Neural progenitor cell (in vitro differentiated cells): ENCODE measurements around the gene NTRK3. TPM values are rescaled to one million over a fixed set of nuclear protein-coding genes. Genes with fewer than 3 reads are reported as not detected.

Experiments used
- DNase-seq: peaks from one replicate; pipeline ENCODE4 v3.0.0-alpha.2; 2016; ENCODE audit warnings: low spot score
- H2AFZ ChIP-seq: fragments of 200-600 bp; sonication (generic); replicated peaks from 2 replicates; pipeline ENCODE4 v1.6.1; 2016; ENCODE audit warnings: antibody characterized with exemption
- H3F3A ChIP-seq: fragments of 200-600 bp; sonication (generic); 2 replicates; pipeline ENCODE4 v1.6.1; 2016; ENCODE audit warnings: antibody characterized with exemption, low read depth
- H3K27ac ChIP-seq: fragments of 200-600 bp; sonication (generic); 2 replicates; pipeline ENCODE4 v1.5.1; 2016; ENCODE audit warnings: mild to moderate bottlenecking
- H3K27me3 ChIP-seq: fragments of 200-600 bp; sonication (generic); 2 replicates; pipeline ENCODE4 v1.6.1; 2016; ENCODE audit warnings: mild to moderate bottlenecking, moderate library complexity
- H3K36me3 ChIP-seq: fragments of 200-600 bp; sonication (generic); 2 replicates; pipeline ENCODE4 v1.5.1; 2016
- H3K4me1 ChIP-seq: fragments of 200-600 bp; sonication (generic); 2 replicates; pipeline ENCODE4 v1.6.1; 2016; ENCODE audit warnings: mixed run types
- H3K4me2 ChIP-seq: fragments of 200-600 bp; sonication (generic); 2 replicates; pipeline ENCODE4 v1.6.1; 2016
- H3K4me3 ChIP-seq: fragments of 200-600 bp; sonication (generic); 2 replicates; pipeline ENCODE4 v1.5.1; 2016
- H3K79me2 ChIP-seq: fragments of 200-600 bp; sonication (generic); 2 replicates; pipeline ENCODE4 v1.6.1; 2016; ENCODE audit warnings: low read depth
- H3K9ac ChIP-seq: fragments of 200-600 bp; sonication (generic); 2 replicates; pipeline ENCODE4 v1.6.1; 2016
- H3K9me3 ChIP-seq: fragments of 200-600 bp; sonication (generic); 2 replicates; pipeline ENCODE4 v1.5.1; 2016; ENCODE audit warnings: low read depth
- H4K20me1 ChIP-seq: fragments of 200-600 bp; sonication (generic); 2 replicates; pipeline ENCODE4 v1.6.1; 2016; ENCODE audit warnings: low read depth
- H3K27ac Mint-ChIP-seq: 3 replicates; pipeline ENCODE4 v1.8.0; 2021; ENCODE audit warnings: mixed read lengths
- H3K27me3 Mint-ChIP-seq: 2 replicates; pipeline ENCODE4 v1.8.0; 2022; ENCODE audit warnings: low read depth, mild to moderate bottlenecking, inconsistent platforms, moderate library complexity, mixed read lengths; ENCODE audit not compliant: insufficient read depth
- H3K36me3 Mint-ChIP-seq: 3 replicates; pipeline ENCODE4 v1.8.0; 2021; ENCODE audit warnings: mixed read lengths
- H3K4me1 Mint-ChIP-seq: 3 replicates; pipeline ENCODE4 v1.8.0; 2021; ENCODE audit warnings: mixed read lengths
- H3K4me3 Mint-ChIP-seq: 3 replicates; pipeline ENCODE4 v1.8.0; 2021; ENCODE audit warnings: mild to moderate bottlenecking, moderate library complexity, mixed read lengths
- H3K9me3 Mint-ChIP-seq: 3 replicates; pipeline ENCODE4 v1.8.0; 2020; ENCODE audit warnings: mixed read lengths
- EZH2 ChIP-seq: fragments of 200-600 bp; sonication (generic); IDR thresholded peaks from 2 replicates; pipeline ENCODE4 v1.6.1; 2017; ENCODE audit warnings: antibody characterized with exemption, mild to moderate bottlenecking, moderate library complexity
- EZH2phosphoT487 ChIP-seq: fragments of 200-600 bp; sonication (generic); IDR thresholded peaks from 2 replicates; pipeline ENCODE4 v1.6.1; 2017; ENCODE audit warnings: antibody characterized with exemption
- total RNA-seq: library from RNA; depleted of rRNA; stranded (reverse); fragments of >200 nt; gene quantifications from 2 replicates; pipeline ENCODE4 v1.2.3, GENCODE V29; 2015; ENCODE audit warnings: low replicate concordance
- TF ChIP-seq, protein P1 (sequence below): fragments of 200-600 bp; sonication (generic); IDR thresholded peaks from 2 replicates; pipeline ENCODE4 v1.5.1; 2017; ENCODE audit warnings: antibody characterized with exemption, mild to moderate bottlenecking

NTRK3 gene
- total RNA-seq, 1 donor from 2014 or later, result 2.0 TPM

DNA sequence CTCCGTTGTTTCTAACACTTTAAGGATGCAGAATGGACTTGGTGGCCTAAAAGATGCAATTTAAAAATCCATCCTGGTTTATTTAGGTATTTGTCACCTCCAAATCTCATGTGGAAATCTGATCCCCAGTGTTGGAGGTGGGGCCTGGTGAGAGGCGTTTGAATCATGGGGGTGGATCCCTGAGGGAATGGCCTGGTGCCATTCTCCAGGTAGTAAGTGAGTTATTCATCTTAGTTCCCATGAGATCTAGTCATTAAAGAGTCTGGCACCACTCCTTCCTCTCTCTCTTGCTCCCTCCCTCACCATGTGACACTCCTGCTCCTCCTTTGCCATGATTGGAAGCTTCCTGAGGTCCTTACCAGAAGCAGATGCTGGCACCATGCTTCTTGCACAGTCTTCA is 339.1 kb downstream of the NTRK3 start:
- H3K9ac ChIP-seq, result no peak overlapping the region
- no peaks in the 10 kb centered on the region for H3K36me3 Mint-ChIP-seq
- no peak overlapping the region for H3K27ac Mint-ChIP-seq
- DNase-seq, result no peak
- no peaks in the 10 kb centered on the region for H3K27me3 ChIP-seq
- H3K9me3 ChIP-seq, result no peaks in the 10 kb centered on the region
- H2AFZ ChIP-seq, result no peak overlapping the region
- no peaks in the 10 kb centered on the region for H3K27me3 Mint-ChIP-seq
- H3K36me3 ChIP-seq, result no peaks in the 10 kb centered on the region
- no peaks in the 10 kb centered on the region for H3K4me1 ChIP-seq
- H3F3A ChIP-seq, result no peaks in the 10 kb centered on the region
- H3K27ac ChIP-seq, result no peak overlapping the region
- no peak overlapping the region for H3K4me3 ChIP-seq
- no peak overlapping the region for H3K4me2 ChIP-seq
- H4K20me1 ChIP-seq, result no peaks in the 10 kb centered on the region
- TF ChIP-seq EZH2 (no peak), EZH2phosphoT487 (no peak)
- TF ChIP-seq, protein P1, sequence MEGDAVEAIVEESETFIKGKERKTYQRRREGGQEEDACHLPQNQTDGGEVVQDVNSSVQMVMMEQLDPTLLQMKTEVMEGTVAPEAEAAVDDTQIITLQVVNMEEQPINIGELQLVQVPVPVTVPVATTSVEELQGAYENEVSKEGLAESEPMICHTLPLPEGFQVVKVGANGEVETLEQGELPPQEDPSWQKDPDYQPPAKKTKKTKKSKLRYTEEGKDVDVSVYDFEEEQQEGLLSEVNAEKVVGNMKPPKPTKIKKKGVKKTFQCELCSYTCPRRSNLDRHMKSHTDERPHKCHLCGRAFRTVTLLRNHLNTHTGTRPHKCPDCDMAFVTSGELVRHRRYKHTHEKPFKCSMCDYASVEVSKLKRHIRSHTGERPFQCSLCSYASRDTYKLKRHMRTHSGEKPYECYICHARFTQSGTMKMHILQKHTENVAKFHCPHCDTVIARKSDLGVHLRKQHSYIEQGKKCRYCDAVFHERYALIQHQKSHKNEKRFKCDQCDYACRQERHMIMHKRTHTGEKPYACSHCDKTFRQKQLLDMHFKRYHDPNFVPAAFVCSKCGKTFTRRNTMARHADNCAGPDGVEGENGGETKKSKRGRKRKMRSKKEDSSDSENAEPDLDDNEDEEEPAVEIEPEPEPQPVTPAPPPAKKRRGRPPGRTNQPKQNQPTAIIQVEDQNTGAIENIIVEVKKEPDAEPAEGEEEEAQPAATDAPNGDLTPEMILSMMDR, result no peak
- no peak overlapping the region for H3K4me3 Mint-ChIP-seq
- no peaks in the 10 kb centered on the region for H3K79me2 ChIP-seq
- no peaks in the 10 kb centered on the region for H3K4me1 Mint-ChIP-seq
- H3K9me3 Mint-ChIP-seq, result no peaks in the 10 kb centered on the region

DNA sequence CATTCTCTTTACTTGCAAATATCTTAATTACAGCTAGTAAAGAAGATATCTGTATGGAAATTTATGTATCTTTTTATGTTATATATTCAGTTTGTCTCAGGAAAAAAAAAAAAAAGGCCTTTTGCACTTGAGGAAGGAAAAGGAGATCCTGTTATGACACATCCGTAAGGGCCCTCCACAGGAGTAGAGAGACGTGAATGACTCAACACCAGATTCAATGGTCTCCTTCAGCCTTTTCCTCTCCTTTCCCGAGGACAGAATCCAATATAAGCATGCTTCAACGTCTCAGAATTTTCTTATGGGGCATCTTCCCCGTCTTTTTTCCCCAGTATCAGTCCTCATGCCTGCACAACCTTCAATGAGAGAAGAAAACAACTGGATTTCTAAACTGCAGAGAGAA is 340.3 kb downstream of the NTRK3 start:
- Histone ChIP-seq H3K36me3 (no peaks in the 10 kb centered on the region), H3K4me2 (no peak overlapping the region), H3K4me1 (no peaks in the 10 kb centered on the region), H3K27ac (no peak overlapping the region), H3K79me2 (no peaks in the 10 kb centered on the region), H3K9me3 (no peaks in the 10 kb centered on the region), H3F3A (no peaks in the 10 kb centered on the region), H3K9ac (no peak overlapping the region), H4K20me1 (no peaks in the 10 kb centered on the region), H2AFZ (no peak overlapping the region), H3K27me3 (no peaks in the 10 kb centered on the region), H3K4me3 (no peak overlapping the region)
- H3K4me3 Mint-ChIP-seq, result no peak overlapping the region
- no peak overlapping the region for H3K27ac Mint-ChIP-seq
- peaks cover 2% of the 10 kb centered on the region for H3K27me3 Mint-ChIP-seq
- TF ChIP-seq, protein P1, result no peak
- no peak for TF ChIP-seq EZH2
- no peak for DNase-seq
- H3K36me3 Mint-ChIP-seq, result no peaks in the 10 kb centered on the region
- no peaks in the 10 kb centered on the region for H3K9me3 Mint-ChIP-seq
- H3K4me1 Mint-ChIP-seq, result no peaks in the 10 kb centered on the region

DNA sequence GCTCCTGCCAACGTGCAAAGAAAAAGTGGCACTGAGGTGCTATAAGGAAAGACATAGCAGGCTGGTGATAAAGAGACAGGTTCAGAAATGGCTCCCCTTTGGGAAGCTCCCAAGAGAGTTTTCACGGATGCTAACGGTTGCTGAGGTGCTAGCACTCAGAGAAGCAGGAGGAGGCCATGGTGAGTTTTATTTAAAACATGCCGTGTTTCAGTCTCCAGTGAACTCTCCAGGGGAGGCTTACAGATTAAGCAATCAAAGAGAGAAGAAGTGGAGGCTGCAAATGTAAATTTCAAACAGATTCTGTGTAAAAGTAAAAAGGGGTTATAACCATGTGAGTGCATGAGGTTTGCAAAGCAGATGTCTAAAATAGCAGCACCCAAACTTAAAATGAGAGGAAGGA is 346.2 kb downstream of the NTRK3 start:
- no peak overlapping the region for H3K27ac Mint-ChIP-seq
- DNase-seq, result no peak
- Histone ChIP-seq H3K36me3 (no peaks in the 10 kb centered on the region), H3K27me3 (no peaks in the 10 kb centered on the region), H3K9ac (no peak overlapping the region), H2AFZ (no peak overlapping the region), H3K79me2 (no peaks in the 10 kb centered on the region), H3K27ac (no peak overlapping the region), H3K4me3 (no peak overlapping the region), H3F3A (no peaks in the 10 kb centered on the region), H3K9me3 (no peaks in the 10 kb centered on the region), H4K20me1 (no peaks in the 10 kb centered on the region), H3K4me2 (no peak overlapping the region), H3K4me1 (no peaks in the 10 kb centered on the region)
- H3K36me3 Mint-ChIP-seq, result no peaks in the 10 kb centered on the region
- peaks cover 4% of the 10 kb centered on the region for H3K4me1 Mint-ChIP-seq
- no peaks in the 10 kb centered on the region for H3K9me3 Mint-ChIP-seq
- peaks cover 2% of the 10 kb centered on the region for H3K27me3 Mint-ChIP-seq
- no peak overlapping the region for H3K4me3 Mint-ChIP-seq
- TF ChIP-seq EZH2 (no peak), EZH2phosphoT487 (no peak)
- TF ChIP-seq, protein P1, result no peak
